GM12892 (cell line): Measurements from ENCODE around the gene AAGAB.

Experiments
- POLR2A ChIP-seq: IDR thresholded peaks from 2 replicates; pipeline ENCODE4 v1.6.1; 2011; ENCODE audit warnings: low read depth, low read length, control low read depth
- POLR2AphosphoS5 ChIP-seq: IDR thresholded peaks from 2 replicates; pipeline ENCODE4 v1.6.1; 2011; ENCODE audit warnings: low read depth, low read length, control low read depth
- TAF1 ChIP-seq: IDR thresholded peaks from 2 replicates; pipeline ENCODE4 v1.6.1; 2011; ENCODE audit warnings: low read depth, mild to moderate bottlenecking, control low read depth, low read length, borderline replicate concordance

DNA sequence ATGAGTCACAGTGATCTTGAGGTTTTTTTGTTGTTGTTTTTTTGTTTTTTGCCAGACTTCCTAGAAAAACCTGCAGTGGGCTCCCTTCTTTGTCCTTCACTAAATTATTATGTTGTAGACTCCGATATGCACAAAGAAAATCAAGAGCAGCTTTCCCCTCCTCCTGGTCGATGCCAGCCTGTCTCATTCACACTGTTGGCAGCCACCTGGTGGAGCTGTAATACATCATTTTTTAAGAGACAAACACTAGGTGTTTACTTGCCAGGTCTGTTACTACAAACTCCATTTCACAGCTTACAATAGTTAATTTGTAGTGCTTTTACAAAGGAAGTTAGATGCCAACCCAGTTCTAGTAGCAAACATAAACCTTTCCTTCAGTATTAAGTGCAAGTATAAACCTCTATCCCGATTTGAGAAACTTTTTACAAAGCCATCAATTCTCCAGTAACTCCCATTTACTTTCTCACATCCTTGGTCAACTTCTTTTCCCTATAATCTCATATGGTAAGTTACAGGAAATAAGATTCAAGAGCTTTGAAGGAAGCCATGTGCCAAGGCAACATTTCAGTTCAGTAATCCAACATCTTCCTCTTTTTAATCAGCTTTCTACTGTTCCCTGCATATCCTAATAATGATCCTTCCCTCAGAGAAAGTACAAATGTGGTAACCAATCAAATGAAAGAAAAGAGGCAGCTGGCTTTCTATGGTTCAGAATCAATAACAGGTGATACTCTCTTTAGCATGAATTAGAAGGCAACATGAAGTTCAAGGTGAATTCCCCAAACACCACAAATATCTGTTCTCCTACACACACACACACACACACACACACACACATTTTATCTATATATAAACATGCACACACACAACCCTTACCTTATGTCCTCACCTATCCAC, 14.0 kb downstream of the AAGAB start:
- TF ChIP-seq POLR2AphosphoS5 (no peak), POLR2A (no peak), TAF1 (no peak)
